ENCODE measurements around the gene CTTN.

The CTTN gene

GRCh38 chr11:70397983-70398833, at the start of gene CTTN:
Gene CTTN, plus strand, starts transcription at chr11:70398529. Its CDS starts 8,769 bp downstream, at chr11:70407298.
- peak within 1 kb of the TSS; percentile 97 for H3K27ac ChIP-seq
- ChIA-PET POLR2A (ENCODE audit: low non-redundant PET) (no interaction called here), CTCF (interaction anchor here (0.7 kb wide), 1 partner anchor 41 kb away, joined by 3 read pairs; no protein-coding TSS in a partner anchor)
- TF ChIP-seq CTCF (conservative IDR thresholded peaks at IDR 0.05; ENCODE audit: low read depth), result no peak
- peak; percentile 85 for DNase-seq (ENCODE audit: low spot score)

GRCh38 chr11:70348608-70349007, 49.7 kb upstream of the CTTN start:
- DNase-seq (ENCODE audit: low spot score), result no peak
- POLR2A ChIA-PET (ENCODE audit: low non-redundant PET), result no interaction called here
- no peak overlapping the region for H3K27ac ChIP-seq
- no peak for TF ChIP-seq CTCF (conservative IDR thresholded peaks at IDR 0.05; ENCODE audit: low read depth)
- CTCF ChIA-PET, result no interaction called here

GRCh38 chr11:70351646-70352045, 46.7 kb upstream of the CTTN start:
- no peak overlapping the region for H3K27ac ChIP-seq
- CTCF ChIA-PET, result no interaction called here
- POLR2A ChIA-PET (ENCODE audit: low non-redundant PET), result no interaction called here

GRCh38 chr11:70352100-70352499, 46.2 kb upstream of the CTTN start:
- ChIA-PET CTCF (no interaction called here), POLR2A (ENCODE audit: low non-redundant PET) (no interaction called here)
- no peak for DNase-seq (ENCODE audit: low spot score)
- H3K27ac ChIP-seq, result no peak overlapping the region
- no peak for TF ChIP-seq CTCF (conservative IDR thresholded peaks at IDR 0.05; ENCODE audit: low read depth)

More at GRCh38 chr11:70351646-70352045, 46.7 kb upstream of the CTTN start:
- no peak for TF ChIP-seq CTCF (conservative IDR thresholded peaks at IDR 0.05; ENCODE audit: low read depth)
- DNase-seq (ENCODE audit: low spot score), result no peak

GRCh38 chr11:70352601-70353000, 45.7 kb upstream of the CTTN start:
- ChIA-PET POLR2A (ENCODE audit: low non-redundant PET) (no interaction called here), CTCF (no interaction called here)
- TF ChIP-seq CTCF (conservative IDR thresholded peaks at IDR 0.05; ENCODE audit: low read depth), result no peak
- no peak for DNase-seq (ENCODE audit: low spot score)
- no peak overlapping the region for H3K27ac ChIP-seq

- no peak for TF ChIP-seq CTCF (conservative IDR thresholded peaks at IDR 0.05; ENCODE audit: low read depth)
- DNase-seq (ENCODE audit: low spot score), result no peak
- no peak overlapping the region for H3K27ac ChIP-seq
- CTCF ChIA-PET, result no interaction called here
- POLR2A ChIA-PET (ENCODE audit: low non-redundant PET), result no interaction called here
Measured at GRCh38 chr11:70353329-70353728, 45.0 kb upstream of the CTTN start.
